IMR-90 (cell line): Measurements from ENCODE around the gene LDB2. TPM values are rescaled to one million over a fixed set of nuclear protein-coding genes. Genes with fewer than 3 reads are reported as not detected.
"Not testable (repeated sequence)": the region's sequence is repeated elsewhere in the genome, so short reads cannot be mapped to it uniquely, and the experiment has no call there.

Experiments
- ATAC-seq: fragments of 200-7000 bp; cut with Tn5 transposase; 2 replicates; pipeline ENCODE4 v1.9.1; 2020; ENCODE audit warnings: low read depth, mild to moderate bottlenecking, moderate library complexity
- BruUV-seq: library from RNA; stranded (reverse); fragments of 400-500 nt; replicated peaks from 2 replicates; lab custom pipeline; 2021; lab: Mats Ljungman, UMichigan
- CTCF ChIA-PET: fragments of 300-600 bp; formaldehyde crosslinking; extraction: SDS; loops from one replicate; lab custom pipeline; 2021; ENCODE audit warnings: antibody characterized with exemption; lab: Yijun Ruan, JAX
- POLR2A ChIA-PET: fragments of 300-600 bp; sonication (Branson Sonifier 250); formaldehyde crosslinking; loops from one replicate; lab custom pipeline; 2022; ENCODE audit warnings: antibody characterized with exemption; ENCODE audit not compliant: unreplicated experiment; lab: Charles Lee
- DNase-seq: peaks from one replicate; pipeline ENCODE4 v3.0.0; 2013
- H2AFZ ChIP-seq: replicated peaks from 2 replicates; pipeline ENCODE3; 2013; ENCODE audit warnings: low read length, mild to moderate bottlenecking; ENCODE audit not compliant: poor library complexity
- H2AK5ac ChIP-seq: 2 replicates; pipeline ENCODE4 v1.6.1; 2013; ENCODE audit warnings: low read depth, low read length, inconsistent platforms
- H2AK9ac ChIP-seq: replicated peaks from 2 replicates; pipeline ENCODE3; 2013; ENCODE audit warnings: mild to moderate bottlenecking, low read depth, low read length, moderate library complexity; ENCODE audit not compliant: poor library complexity
- H2BK120ac ChIP-seq: 2 replicates; pipeline ENCODE4 v1.6.1; 2013; ENCODE audit warnings: low read depth, low read length, inconsistent platforms
- H2BK15ac ChIP-seq: 3 replicates; pipeline ENCODE4 v1.6.1; 2013; ENCODE audit warnings: low read depth, low read length, inconsistent platforms
- H2BK20ac ChIP-seq: 2 replicates; pipeline ENCODE4 v1.6.1; 2013; ENCODE audit warnings: low read depth, mild to moderate bottlenecking, inconsistent platforms, low read length, moderate library complexity
- H2BK5ac ChIP-seq: 2 replicates; pipeline ENCODE4 v1.6.1; 2013; ENCODE audit warnings: mild to moderate bottlenecking, low read depth, low read length, inconsistent platforms; ENCODE audit not compliant: poor library complexity, severe bottlenecking
- H3K14ac ChIP-seq: replicated peaks from 2 replicates; pipeline ENCODE4 v1.6.1; 2013; ENCODE audit warnings: low read depth, low read length, inconsistent platforms
- H3K18ac ChIP-seq: 2 replicates; pipeline ENCODE4 v1.6.1; 2013; ENCODE audit warnings: low read depth, low read length, control low read depth
- H3K23ac ChIP-seq: 2 replicates; pipeline ENCODE4 v1.6.1; 2013; ENCODE audit warnings: low read depth, low read length, inconsistent platforms
- H3K27ac ChIP-seq: 2 replicates; pipeline ENCODE4 v1.5.1; 2013; ENCODE audit warnings: mild to moderate bottlenecking, control low read depth, low read length; ENCODE audit not compliant: insufficient read depth
- H3K27me3 ChIP-seq: 2 replicates; pipeline ENCODE4 v1.6.1; 2013; ENCODE audit warnings: low read length; ENCODE audit not compliant: control insufficient read depth, insufficient read depth
- H3K36me3 ChIP-seq: 2 replicates; pipeline ENCODE4 v1.6.1; 2013; ENCODE audit warnings: low read length, mixed read lengths; ENCODE audit not compliant: control insufficient read depth, insufficient read depth
- H3K4ac ChIP-seq: 2 replicates; pipeline ENCODE4 v1.6.1; 2013; ENCODE audit warnings: low read depth, low read length, inconsistent platforms
- H3K4me1 ChIP-seq: 2 replicates; pipeline ENCODE4 v1.6.1; 2013; ENCODE audit warnings: low read length, mixed read lengths; ENCODE audit not compliant: control insufficient read depth, insufficient read depth
- H3K4me2 ChIP-seq: 2 replicates; pipeline ENCODE4 v1.6.1; 2013; ENCODE audit warnings: low read depth, mild to moderate bottlenecking, control low read depth, low read length, moderate library complexity
- H3K4me3 ChIP-seq: 2 replicates; pipeline ENCODE4 v1.5.1; 2013; ENCODE audit warnings: low read depth, mild to moderate bottlenecking, control low read depth, low read length, moderate library complexity; ENCODE audit not compliant: insufficient read depth
- H3K56ac ChIP-seq: 2 replicates; pipeline ENCODE4 v1.6.1; 2013; ENCODE audit warnings: low read length, inconsistent platforms; ENCODE audit not compliant: insufficient read depth; ENCODE audit errors: extremely low read depth
- H3K79me1 ChIP-seq, 2 experiments: 2 replicates each; pipeline ENCODE4 v1.6.1; 2013; ENCODE audit warnings: low read length in 2 of 2, inconsistent platforms in 1 of 2, low read depth in 1 of 2
- H3K9ac ChIP-seq: 2 replicates; pipeline ENCODE4 v1.6.1; 2013; ENCODE audit warnings: low read depth, low read length, control low read depth
- H3K9me1 ChIP-seq: 2 replicates; pipeline ENCODE4 v1.6.1; 2013; ENCODE audit warnings: low read length, inconsistent platforms; ENCODE audit not compliant: insufficient read depth
- H3K9me3 ChIP-seq: 2 replicates; pipeline ENCODE4 v1.6.1; 2013; ENCODE audit warnings: low read length; ENCODE audit not compliant: control insufficient read depth, insufficient read depth
- H4K20me1 ChIP-seq: 2 replicates; pipeline ENCODE4 v1.6.1; 2013; ENCODE audit warnings: low read length, inconsistent platforms; ENCODE audit not compliant: insufficient read depth
- H4K5ac ChIP-seq: 2 replicates; pipeline ENCODE4 v1.6.1; 2013; ENCODE audit warnings: mild to moderate bottlenecking, low read depth, low read length, control low read depth
- H4K8ac ChIP-seq, 2 experiments: 2 replicates each; pipeline ENCODE4 v1.6.1; 2013; ENCODE audit warnings: low read depth in 2 of 2, low read length in 2 of 2, control low read depth in 1 of 2, inconsistent platforms in 1 of 2
- H4K91ac ChIP-seq: 2 replicates; pipeline ENCODE4 v1.6.1; 2013; ENCODE audit warnings: low read depth, low read length, inconsistent platforms; ENCODE audit not compliant: insufficient read depth
- WGBS, 2 experiments: methylation state at CpG; one replicate each; pipeline versions ENCODE4 v1.1.5 to v1.1.7; 2013; ENCODE audit warnings: missing lambda C conversion rate in 2 of 2; ENCODE audit not compliant: insufficient read length in 1 of 2; ENCODE audit errors: extremely low coverage in 2 of 2; 5-methylcytosine and 5-hydroxymethylcytosine counted together
- dilution Hi-C: fragments of 300-500 bp; cut with HindIII; formaldehyde crosslinking; loops from one replicate; pipeline ENCODE4 v1.14.3; 2018; ENCODE audit warnings: low sequenced_read_pairs; ENCODE audit not compliant: unreplicated experiment
- in situ Hi-C: fragments of 300-500 bp; cut with MboI; formaldehyde crosslinking; loops from 3 replicates; pipeline ENCODE4 v1.14.3; 2019; ENCODE audit warnings: low sequenced_read_pairs, inconsistent platforms, mixed read lengths
- intact Hi-C: fragments of 100-400 bp; cut with micrococcal nuclease; formaldehyde crosslinking; loops from 2 replicates; pipeline ENCODE4 v1.10.0; 2022
- polyA plus RNA-seq, 3 experiments: library from polyadenylated mRNA; depleted of rRNA; stranded (reverse); fragments of >200 nt; gene quantifications; 2 replicates each; pipeline ENCODE4 v1.2.3, GENCODE V29; 2012; ENCODE audit warnings: low replicate concordance in 1 of 3
- total RNA-seq: library from RNA; depleted of rRNA; stranded (reverse); fragments of >200 nt; gene quantifications from 2 replicates; pipeline ENCODE4 v1.2.3, GENCODE V29; 2012

LDB2 gene
- total and polyA plus RNA-seq, 2 of the 4 experiments (the other 2 are of a cell fraction), result 67.9 to 116 TPM

DNA sequence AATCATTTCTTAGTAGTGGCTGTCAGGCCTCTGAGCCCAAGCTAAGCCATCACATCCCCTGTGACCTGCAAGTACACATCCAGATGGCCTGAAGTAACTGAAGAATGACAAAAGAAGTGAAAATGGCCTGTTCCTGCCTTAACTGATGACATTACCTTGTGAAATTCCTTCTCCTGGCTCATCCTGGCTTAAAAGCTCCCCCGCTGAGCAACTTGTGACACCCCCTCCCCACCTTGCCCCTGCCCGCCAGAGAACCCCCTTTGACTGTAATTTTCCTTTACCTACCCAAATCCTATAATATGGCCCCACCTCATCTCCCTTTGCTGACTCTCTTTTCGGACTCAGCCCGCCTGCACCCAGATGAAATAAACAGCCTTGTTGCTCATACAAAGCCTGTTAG, 20.3 kb upstream of the LDB2 start:
- H3K9ac ChIP-seq, H3K4me1 ChIP-seq, H3K56ac ChIP-seq, dilution Hi-C loops, H3K4ac ChIP-seq, H3K79me1 ChIP-seq, POLR2A ChIA-PET, H3K4me2 ChIP-seq, H4K20me1 ChIP-seq, H2BK20ac ChIP-seq, H2BK5ac ChIP-seq, H3K9me1 ChIP-seq, H2BK15ac ChIP-seq, H2AK9ac ChIP-seq, intact Hi-C loops, H4K91ac ChIP-seq, H2AFZ ChIP-seq, H2BK120ac ChIP-seq, BruUV-seq, H2AK5ac ChIP-seq, DNase-seq, H3K9me3 ChIP-seq, H3K14ac ChIP-seq, CTCF ChIA-PET, H3K23ac ChIP-seq, H3K27me3 ChIP-seq, ATAC-seq, H3K18ac ChIP-seq, H4K8ac ChIP-seq, H3K4me3 ChIP-seq, H4K5ac ChIP-seq, H3K27ac ChIP-seq, H3K36me3 ChIP-seq: not testable (repeated sequence)
- 100% methylated on average over 1 of the region's 4 CpGs; no CpG with 5 or more reads in 1 of the 2 experiments for WGBS, 2 experiments
- in situ Hi-C loops, result loop anchor here (25.0 kb wide), 1 partner anchor 394 kb away; no protein-coding TSS in a partner anchor
